ENCODE data around the gene DCP1B.

The DCP1B gene

GRCh38 chr12:2004113-2004929 lies at the start of gene DCP1B:
TSS of gene DCP1B (minus strand) at chr12:2004457. CDS start at chr12:2004431, 26 bp downstream.
- DNase-seq (ENCODE audit: low read depth) = peak; percentile 94

DNA sequence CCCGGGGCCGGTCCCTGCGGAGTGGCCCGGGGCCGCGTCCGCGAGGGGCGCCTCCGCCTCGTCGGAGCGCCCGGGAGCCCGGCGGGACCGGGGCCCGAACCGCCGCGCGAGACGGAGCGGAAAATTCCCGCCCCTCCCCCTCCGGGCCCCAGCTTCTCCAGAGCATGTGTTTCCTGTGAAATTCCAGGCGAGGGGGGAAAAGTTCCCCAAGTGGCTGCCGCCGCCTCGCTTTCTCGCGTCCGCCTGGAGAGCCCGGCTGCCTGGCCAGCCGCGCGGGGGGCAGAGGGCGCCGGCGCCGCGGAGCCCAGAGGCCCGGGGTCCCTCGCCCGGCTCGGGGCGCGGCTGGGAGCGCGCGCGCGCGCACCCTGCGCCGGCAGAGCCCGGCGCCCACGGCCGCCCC lies 49.4 kb upstream of the DCP1B start:
- DNase-seq (ENCODE audit: low read depth) = no peak

GRCh38 chr12:2052826-2053678 lies 48.8 kb upstream of the DCP1B start, which contains the start of gene CACNA1C:
TSS of gene CACNA1C (plus strand) at chr12:2052987. CDS start at chr12:2053563, 576 bp downstream.
- peak; percentile 51 for DNase-seq (ENCODE audit: low read depth)

- no peak for DNase-seq (ENCODE audit: low read depth)
Measured at GRCh38 chr12:2051700-2052621, 47.7 kb upstream of the DCP1B start.

DNA sequence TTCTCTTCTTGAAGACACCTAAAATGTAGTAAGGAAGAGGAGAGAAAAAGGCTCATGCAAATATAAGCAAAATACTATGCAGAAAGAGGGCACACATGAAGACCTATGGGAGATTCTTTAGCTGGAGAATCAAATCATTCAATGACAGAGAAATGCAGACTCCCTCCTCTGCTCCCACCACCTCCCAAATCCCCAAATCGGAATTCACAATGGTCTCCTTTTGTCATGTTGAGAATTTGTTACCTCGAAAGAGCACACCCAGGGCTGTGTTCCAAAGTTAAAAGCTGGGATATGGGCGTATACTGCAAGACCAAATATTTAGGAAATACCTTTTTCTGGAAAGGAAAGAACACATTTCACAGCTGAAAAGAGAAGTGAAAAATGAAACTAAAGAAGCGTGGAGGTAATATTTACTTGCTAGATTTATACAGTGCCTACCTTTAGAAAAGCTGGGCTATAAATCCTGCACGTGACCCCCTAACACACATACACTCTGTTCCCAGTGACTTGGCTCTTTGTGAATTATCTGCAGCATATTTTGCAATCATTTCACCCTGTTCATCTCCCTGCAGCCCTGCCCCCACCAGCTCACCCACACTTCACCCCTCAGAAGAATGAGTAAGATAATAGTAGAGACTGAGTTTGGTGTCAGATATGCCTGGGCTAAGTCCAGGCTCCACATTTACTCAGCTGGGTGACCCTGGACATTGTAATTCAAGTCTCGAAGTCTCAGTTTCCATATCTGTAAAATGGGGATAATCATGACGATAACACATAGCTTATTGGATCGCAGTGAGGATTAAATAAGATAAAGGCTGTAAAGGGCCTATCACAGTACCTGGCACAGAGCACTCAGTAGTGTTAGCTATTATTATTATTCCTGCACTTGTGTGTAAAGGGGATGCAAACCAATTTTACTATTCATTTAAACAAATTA lies 45.6 kb upstream of the DCP1B start:
- DNase-seq (ENCODE audit: low read depth) = no peak

- no peak for DNase-seq (ENCODE audit: low read depth)
Measured at GRCh38 chr12:2047752-2048151, 43.5 kb upstream of the DCP1B start.

DNA sequence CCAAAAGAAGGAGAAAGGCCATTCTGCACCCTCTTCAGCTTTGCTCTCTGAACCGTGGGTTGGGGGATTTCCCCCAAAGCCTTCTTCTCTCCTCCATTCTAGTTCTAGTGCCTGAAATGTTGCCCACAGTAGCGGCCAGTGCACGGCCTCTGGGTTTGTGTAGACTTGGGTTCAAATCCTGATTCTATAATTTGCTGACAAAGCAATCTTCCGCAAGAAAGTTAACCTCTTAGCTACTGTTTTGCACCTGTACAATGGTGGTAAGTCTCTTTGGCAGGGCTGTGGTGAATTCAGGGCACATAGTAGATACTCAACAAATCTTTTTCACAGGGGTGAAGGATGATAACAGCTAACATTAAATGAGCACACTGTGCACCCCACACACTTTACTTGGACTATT lies 42.7 kb upstream of the DCP1B start:
- DNase-seq (ENCODE audit: low read depth) = no peak

GRCh38 chr12:2044165-2044564 lies 39.9 kb upstream of the DCP1B start:
- DNase-seq (ENCODE audit: low read depth) = no peak

GRCh38 chr12:2043054-2043453 lies 38.8 kb upstream of the DCP1B start:
- DNase-seq (ENCODE audit: low read depth) = no peak

DNA sequence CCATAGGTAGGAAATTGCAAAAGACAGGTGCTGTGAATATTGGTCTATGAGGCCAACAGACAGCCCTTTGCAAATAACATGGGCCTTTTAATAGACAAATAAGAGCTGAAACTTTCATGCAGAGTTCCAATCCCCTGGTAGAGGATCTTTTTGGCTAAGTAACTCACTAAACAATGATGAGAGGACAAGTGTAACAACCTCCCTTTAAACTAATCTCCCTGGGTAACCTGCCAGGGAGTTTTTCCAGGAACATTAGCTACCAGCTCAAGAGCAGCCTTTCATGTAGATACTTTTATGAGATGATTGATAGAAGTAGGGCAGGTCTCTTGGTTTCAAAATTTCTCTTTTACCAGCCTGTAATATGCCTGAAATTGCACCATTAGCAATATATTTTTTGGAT lies 34.8 kb upstream of the DCP1B start:
- no peak for DNase-seq (ENCODE audit: low read depth)

- DNase-seq (ENCODE audit: low read depth) = no peak
Measured at GRCh38 chr12:2035431-2036055, 31.3 kb upstream of the DCP1B start.

DNA sequence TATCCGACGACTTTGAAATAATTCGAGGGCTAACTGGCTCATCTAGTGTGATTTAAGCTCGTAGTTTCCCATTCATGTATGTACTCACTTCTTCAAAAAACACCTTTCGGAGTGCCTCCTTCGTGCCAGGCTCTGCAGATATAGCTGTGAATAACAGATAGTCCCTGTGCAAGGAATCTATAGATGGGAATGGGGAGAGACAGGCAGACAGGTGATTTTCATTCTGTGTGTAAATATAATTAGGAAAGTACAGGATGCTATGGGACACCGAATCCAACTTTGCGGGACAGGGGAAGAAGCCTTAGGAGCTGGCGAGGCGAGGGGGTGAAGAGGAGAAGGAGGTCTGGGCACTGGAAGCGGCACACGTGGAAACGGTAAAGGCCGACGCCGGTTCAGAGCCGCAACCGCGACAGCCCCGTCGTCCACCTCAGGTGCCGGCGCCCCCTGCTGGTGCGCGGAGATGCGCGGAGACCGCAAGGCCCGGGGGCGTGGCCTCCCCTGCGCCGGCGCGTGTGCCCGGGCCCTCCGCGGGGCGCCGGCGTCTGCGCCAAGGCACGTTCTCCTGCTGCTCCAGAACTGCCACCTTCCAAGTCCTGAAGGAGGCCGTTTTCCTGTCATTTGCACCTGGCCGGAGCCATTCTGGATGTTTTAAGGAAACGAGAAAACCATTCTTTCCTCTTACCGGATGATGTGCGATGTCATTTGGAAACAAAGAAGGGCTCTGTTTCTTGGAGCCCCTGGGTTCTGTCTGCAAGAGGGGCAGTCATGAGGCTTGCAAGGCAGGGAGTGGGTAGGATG lies 30.6 kb upstream of the DCP1B start:
- DNase-seq (ENCODE audit: low read depth) = peak; percentile 44

GRCh38 chr12:2032506-2032905 lies 28.2 kb upstream of the DCP1B start:
- no peak for DNase-seq (ENCODE audit: low read depth)

DNA sequence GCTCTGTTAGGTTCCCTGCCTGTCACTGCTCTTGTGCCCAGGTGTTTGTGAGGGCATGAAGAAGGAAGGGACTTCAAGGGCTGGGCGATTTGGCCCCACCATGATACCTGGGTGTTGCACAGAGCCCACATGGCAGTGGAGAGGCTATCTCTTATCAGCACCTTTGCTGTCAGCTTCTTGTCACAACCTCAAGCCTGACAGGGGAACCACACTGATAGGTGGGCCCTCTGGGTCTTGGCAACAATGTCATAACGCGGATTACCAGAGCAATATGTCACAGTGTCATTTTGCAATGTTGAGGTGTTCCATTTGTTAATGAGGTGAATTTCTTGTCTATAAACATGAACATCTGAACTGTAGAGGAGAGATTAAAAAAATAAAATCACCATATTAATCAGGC lies 25.6 kb upstream of the DCP1B start:
- no peak for DNase-seq (ENCODE audit: low read depth)

- DNase-seq (ENCODE audit: low read depth) = no peak
Measured at GRCh38 chr12:2027351-2027750, 23.1 kb upstream of the DCP1B start.

GRCh38 chr12:2023365-2023764 lies 19.1 kb upstream of the DCP1B start:
- no peak for DNase-seq (ENCODE audit: low read depth)

DNA sequence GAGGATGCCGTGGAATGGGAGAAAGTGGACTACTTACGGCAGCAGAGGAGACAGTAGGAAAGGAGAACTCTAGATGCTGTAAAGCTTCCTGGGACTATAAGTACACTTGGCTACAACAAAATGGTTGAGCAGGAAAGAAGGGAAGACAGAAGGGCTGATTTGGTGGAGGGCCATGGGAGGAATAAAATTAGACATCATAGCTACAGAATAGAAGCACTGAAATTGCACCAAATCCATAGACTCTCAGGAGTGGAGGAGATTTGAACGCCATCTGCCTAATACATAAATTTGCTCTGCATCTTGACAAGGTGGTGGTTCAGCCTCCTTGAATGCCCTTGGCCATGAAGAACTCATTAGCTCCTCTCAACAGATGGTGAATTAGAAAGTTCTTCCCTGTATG lies 16.3 kb upstream of the DCP1B start:
- DNase-seq (ENCODE audit: low read depth) = no peak

- DNase-seq (ENCODE audit: low read depth) = no peak
Measured at GRCh38 chr12:2019126-2019525, 14.9 kb upstream of the DCP1B start.

DNA sequence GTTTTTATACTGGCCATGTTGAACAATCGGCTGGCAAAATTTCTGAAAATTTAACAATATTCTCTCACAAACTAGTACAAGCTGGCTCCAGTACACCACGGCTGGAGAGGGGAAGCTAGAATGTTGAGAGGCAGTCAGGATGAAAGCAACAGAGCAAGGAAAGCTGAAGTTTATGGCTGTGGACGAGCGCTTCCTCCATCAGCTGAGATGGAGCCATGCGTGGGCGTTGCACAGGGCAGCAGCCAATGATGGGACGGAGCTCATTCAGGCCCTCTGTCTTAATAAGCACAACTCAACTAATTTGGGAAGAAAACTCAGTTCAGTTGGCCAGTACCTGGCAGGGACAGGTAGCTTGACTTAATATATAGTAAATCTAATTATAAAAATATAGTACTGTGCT lies 14.1 kb upstream of the DCP1B start:
- no peak for DNase-seq (ENCODE audit: low read depth)
